Choroid plexus epithelial cell (primary cell): ENCODE results near the gene MUSK.
A peak's percentile ranks its signal among the peaks of the same experiment; 100 is the strongest.

Experiments used
- DNase-seq: peaks from one replicate; pipeline ENCODE4 v3.0.0-alpha.2; 2010; ENCODE audit warnings: low read depth
- H3K4me3 ChIP-seq: 2 replicates; pipeline ENCODE4 v1.5.1; 2011; ENCODE audit warnings: low read depth, mild to moderate bottlenecking, control low read depth, low read length, moderate library complexity
- TF ChIP-seq, protein P1 (sequence below): conservative IDR thresholded peaks from 2 replicates; pipeline ENCODE4 v1.5.1; 2011; ENCODE audit warnings: low read depth, mild to moderate bottlenecking, control low read depth, inconsistent platforms, low read length, moderate library complexity

Gene MUSK

DNA sequence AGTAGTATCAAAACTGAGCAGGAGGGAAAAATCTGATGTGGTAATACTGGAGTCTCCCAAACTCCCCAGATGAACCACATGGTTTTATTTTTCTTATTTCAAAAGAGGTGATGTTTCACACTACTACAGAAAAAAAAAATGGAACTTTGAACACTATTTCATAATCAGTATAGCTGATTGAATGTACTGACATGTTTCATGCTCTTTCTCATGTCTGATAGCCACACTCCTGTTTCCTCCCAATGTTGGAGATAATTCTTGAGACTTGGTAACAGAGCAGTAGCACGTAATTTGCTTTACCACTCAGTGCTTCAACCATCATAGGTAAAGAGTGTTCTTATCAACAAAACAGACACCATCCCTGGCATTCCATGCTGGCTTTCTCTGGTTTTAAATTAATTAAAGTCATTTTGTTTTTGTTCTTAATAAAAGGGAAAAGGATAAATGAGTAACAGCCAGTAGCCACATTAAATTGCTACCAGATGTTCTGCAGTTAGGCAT lies 85.2 kb downstream of the MUSK start:
- peak; percentile 87 for DNase-seq
- no peak overlapping the region for H3K4me3 ChIP-seq
- TF ChIP-seq, protein P1, sequence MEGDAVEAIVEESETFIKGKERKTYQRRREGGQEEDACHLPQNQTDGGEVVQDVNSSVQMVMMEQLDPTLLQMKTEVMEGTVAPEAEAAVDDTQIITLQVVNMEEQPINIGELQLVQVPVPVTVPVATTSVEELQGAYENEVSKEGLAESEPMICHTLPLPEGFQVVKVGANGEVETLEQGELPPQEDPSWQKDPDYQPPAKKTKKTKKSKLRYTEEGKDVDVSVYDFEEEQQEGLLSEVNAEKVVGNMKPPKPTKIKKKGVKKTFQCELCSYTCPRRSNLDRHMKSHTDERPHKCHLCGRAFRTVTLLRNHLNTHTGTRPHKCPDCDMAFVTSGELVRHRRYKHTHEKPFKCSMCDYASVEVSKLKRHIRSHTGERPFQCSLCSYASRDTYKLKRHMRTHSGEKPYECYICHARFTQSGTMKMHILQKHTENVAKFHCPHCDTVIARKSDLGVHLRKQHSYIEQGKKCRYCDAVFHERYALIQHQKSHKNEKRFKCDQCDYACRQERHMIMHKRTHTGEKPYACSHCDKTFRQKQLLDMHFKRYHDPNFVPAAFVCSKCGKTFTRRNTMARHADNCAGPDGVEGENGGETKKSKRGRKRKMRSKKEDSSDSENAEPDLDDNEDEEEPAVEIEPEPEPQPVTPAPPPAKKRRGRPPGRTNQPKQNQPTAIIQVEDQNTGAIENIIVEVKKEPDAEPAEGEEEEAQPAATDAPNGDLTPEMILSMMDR = no peak

DNA sequence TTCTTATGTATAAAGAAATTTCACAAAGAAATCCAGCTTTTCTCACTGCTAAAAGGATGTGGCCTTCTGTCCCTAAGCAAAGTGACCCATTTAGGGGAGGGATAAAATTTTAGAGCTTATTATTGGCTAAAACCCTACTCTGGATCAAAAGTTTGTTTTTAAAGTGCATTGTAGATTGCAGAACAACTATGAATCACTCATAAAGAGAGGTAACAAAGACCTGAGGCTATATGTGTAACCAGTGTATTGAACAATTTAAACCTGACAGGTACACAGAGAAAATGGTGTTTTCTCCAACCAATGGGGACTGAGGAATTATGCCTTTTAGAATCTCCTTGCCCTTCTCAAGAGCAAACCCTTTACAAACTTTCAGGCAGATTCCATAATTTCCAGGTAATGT lies 86.6 kb downstream of the MUSK start:
- TF ChIP-seq, protein P1 = no peak

DNA sequence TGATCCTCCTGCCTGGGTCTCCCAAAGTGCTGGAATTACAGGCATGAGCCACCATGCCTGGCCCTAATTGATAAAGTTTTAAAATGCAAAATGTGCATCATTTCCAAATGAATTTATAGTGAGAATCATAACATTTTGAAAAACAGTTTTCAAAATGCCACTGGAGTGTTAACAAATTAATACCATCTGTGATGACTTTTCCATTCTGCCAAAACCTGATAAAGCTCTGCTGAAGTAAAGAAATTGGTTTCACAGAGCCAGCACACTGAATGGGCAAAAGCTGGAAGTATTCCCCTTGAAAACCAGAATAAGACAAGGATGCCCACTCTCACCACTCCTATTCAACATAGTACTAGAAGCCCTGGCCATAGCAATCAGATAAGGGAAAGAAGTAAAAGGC lies 89.6 kb downstream of the MUSK start:
- TF ChIP-seq, protein P1 = no peak

More for the DNA sequence above, 86.6 kb downstream of the MUSK start:
- H3K4me3 ChIP-seq = no peak overlapping the region
- DNase-seq = no peak

DNA sequence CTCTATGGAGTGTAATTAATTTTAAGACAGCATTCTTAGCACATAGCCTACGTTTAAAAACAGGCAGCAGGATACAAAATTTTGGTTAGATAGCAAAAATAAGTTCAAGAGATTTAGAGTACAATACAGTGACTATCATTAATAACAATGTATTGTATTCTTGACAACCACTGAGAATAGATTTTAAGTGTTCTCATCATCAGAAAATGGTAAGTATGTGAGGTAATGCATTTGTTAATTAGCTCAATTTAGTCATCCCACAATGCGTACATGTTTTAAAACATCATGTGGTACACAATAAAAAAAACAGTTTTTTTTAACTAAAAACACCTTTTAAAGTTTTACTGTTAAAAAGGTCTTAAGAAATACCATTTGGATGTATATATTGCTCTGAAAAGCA lies 94.2 kb downstream of the MUSK start:
- TF ChIP-seq, protein P1 = no peak
- no peak for DNase-seq
- H3K4me3 ChIP-seq = no peak overlapping the region

More for the DNA sequence above, 89.6 kb downstream of the MUSK start:
- no peak for DNase-seq
- H3K4me3 ChIP-seq = no peak overlapping the region

DNA sequence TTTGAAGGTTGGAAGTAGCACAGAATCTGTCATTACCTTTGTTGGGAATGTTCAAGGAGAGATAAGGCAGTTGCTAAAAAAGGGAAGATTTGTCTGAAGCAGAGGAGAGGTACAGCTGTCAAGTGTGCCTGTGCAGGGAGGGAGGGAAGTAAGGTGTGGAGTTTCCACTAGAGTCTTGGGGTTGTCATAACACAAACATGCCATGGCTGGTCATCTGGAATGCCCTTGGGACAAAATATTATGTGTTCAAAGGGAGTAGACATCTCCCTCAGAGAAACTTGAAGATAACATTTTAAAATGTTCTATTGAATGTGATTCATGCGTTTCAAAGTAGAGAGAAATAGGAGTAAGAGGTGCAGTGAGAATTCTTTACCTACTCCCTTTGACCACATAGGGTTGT lies 95.0 kb downstream of the MUSK start:
- H3K4me3 ChIP-seq = no peak overlapping the region
- DNase-seq = no peak
- TF ChIP-seq, protein P1 = no peak

DNA sequence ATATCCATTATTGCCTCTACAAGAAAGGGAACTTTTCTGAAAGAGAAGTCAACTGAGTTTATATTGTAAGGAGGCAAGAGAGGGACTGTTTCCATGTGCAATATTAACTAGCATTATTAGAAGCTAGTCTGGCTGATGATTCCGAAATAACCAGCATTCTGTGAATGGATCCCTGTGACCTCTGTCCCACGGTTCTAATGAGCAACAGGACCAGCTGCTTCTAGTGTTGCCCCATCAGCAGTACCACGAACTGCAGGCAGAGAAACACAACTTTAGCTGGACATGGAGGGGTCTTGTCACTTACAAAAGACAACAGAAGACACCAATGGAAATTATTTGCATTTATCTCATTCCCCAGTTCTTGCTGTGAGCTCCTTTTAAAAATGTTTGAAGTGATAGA lies 95.4 kb downstream of the MUSK start:
- no peak overlapping the region for H3K4me3 ChIP-seq
- TF ChIP-seq, protein P1 = no peak
- peak; percentile 28 for DNase-seq

DNA sequence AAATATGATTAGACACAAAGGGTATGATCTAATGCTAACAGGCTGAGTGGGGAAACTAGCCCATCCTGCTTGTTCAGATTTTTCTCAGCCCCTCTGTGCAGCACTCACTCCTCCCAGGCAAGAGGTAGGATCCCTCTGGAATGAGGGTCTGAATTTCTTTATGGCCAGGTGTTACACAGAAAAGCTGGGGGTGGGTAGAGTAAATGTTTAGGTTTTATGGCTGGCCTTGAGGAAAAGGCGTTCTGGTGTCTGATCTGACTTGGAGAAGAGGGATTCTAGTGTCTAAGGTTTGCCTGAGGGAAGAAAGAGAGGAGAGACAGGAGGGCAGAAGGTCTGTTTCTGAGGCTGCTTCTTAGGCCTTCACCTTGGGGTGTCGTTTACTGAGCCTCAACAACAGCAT lies 97.3 kb downstream of the MUSK start:
- H3K4me3 ChIP-seq = no peak overlapping the region
- no peak for DNase-seq
- TF ChIP-seq, protein P1 = no peak
